LNCAP (cell line): ENCODE data around the gene VSTM4.

Experiments used
- CTCF ChIP-seq: fragments of 450-650 bp; IDR thresholded peaks from 2 replicates; pipeline ENCODE4 v1.5.1; 2017; ENCODE audit warnings: mild to moderate bottlenecking

VSTM4 gene

GRCh38 chr10:48968036-48968435 is 147.3 kb downstream of the VSTM4 start:
- TF ChIP-seq CTCF: no peak

- no peak for TF ChIP-seq CTCF
These were observed 149.9 kb downstream of the VSTM4 start for GRCh38 chr10:48965460-48965859.
